GM21526 (cell line): ENCODE measurements around the gene PRKCE.

Experiments
- ATAC-seq: cut with Tn5 transposase; IDR thresholded peaks from one replicate; pipeline ENCODE4 v1.9.1; 2021; ENCODE audit warnings: moderate library complexity; ENCODE audit not compliant: unreplicated experiment, low FRiP score

Gene PRKCE

GRCh38 chr2:46119453-46119852, 468.0 kb downstream of the PRKCE start:
- ATAC-seq: no peak

- no peak for ATAC-seq
Measured at GRCh38 chr2:46120792-46121555, 469.5 kb downstream of the PRKCE start.

- ATAC-seq: no peak
Measured at GRCh38 chr2:46122318-46122976, 471.0 kb downstream of the PRKCE start.

GRCh38 chr2:46123013-46123412, 471.5 kb downstream of the PRKCE start:
- no peak for ATAC-seq

GRCh38 chr2:46125798-46126197, 474.3 kb downstream of the PRKCE start:
- no peak for ATAC-seq

GRCh38 chr2:46126571-46126970, 475.1 kb downstream of the PRKCE start:
- ATAC-seq: no peak

- no peak for ATAC-seq
Measured at GRCh38 chr2:46127176-46127575, 475.7 kb downstream of the PRKCE start.

GRCh38 chr2:46130511-46130910, 479.0 kb downstream of the PRKCE start:
- ATAC-seq: no peak

- no peak for ATAC-seq
Measured at GRCh38 chr2:46132996-46133395, 481.5 kb downstream of the PRKCE start.

- no peak for ATAC-seq
Measured at GRCh38 chr2:46134531-46135227, 483.2 kb downstream of the PRKCE start.

- ATAC-seq: no peak
Measured at GRCh38 chr2:46135228-46135855, 483.9 kb downstream of the PRKCE start.

- ATAC-seq: no peak
Measured at GRCh38 chr2:46135958-46136357, 484.5 kb downstream of the PRKCE start.

- no peak for ATAC-seq
Measured at GRCh38 chr2:46136481-46136880, 485.0 kb downstream of the PRKCE start.

- no peak for ATAC-seq
Measured at GRCh38 chr2:46136953-46137352, 485.5 kb downstream of the PRKCE start.

- no peak for ATAC-seq
Measured at GRCh38 chr2:46142546-46143428, 491.3 kb downstream of the PRKCE start.

GRCh38 chr2:46143429-46144132, 492.1 kb downstream of the PRKCE start:
- no peak for ATAC-seq

GRCh38 chr2:46144133-46144800, 492.8 kb downstream of the PRKCE start:
- ATAC-seq: no peak

GRCh38 chr2:46145017-46145416, 493.5 kb downstream of the PRKCE start:
- no peak for ATAC-seq

GRCh38 chr2:46145840-46146239, 494.4 kb downstream of the PRKCE start:
- no peak for ATAC-seq
